ENCODE measurements around the gene NISCH.

Gene NISCH

GRCh38 chr3:52452126-52452525 lies 3.3 kb upstream of the NISCH start:
- TF ChIP-seq, protein P1, sequence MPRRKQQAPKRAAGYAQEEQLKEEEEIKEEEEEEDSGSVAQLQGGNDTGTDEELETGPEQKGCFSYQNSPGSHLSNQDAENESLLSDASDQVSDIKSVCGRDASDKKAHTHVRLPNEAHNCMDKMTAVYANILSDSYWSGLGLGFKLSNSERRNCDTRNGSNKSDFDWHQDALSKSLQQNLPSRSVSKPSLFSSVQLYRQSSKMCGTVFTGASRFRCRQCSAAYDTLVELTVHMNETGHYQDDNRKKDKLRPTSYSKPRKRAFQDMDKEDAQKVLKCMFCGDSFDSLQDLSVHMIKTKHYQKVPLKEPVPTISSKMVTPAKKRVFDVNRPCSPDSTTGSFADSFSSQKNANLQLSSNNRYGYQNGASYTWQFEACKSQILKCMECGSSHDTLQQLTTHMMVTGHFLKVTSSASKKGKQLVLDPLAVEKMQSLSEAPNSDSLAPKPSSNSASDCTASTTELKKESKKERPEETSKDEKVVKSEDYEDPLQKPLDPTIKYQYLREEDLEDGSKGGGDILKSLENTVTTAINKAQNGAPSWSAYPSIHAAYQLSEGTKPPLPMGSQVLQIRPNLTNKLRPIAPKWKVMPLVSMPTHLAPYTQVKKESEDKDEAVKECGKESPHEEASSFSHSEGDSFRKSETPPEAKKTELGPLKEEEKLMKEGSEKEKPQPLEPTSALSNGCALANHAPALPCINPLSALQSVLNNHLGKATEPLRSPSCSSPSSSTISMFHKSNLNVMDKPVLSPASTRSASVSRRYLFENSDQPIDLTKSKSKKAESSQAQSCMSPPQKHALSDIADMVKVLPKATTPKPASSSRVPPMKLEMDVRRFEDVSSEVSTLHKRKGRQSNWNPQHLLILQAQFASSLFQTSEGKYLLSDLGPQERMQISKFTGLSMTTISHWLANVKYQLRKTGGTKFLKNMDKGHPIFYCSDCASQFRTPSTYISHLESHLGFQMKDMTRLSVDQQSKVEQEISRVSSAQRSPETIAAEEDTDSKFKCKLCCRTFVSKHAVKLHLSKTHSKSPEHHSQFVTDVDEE (CRISPR knock-in tag; IDR thresholded peaks at IDR 0.05) = no peak
- TF ChIP-seq BACH2 (CRISPR knock-in tag; IDR thresholded peaks at IDR 0.05; ENCODE audit: borderline replicate concordance) (no peak), ARNTL (CRISPR knock-in tag; IDR thresholded peaks at IDR 0.05; ENCODE audit: borderline replicate concordance, low read depth) (no peak), TOX (CRISPR knock-in tag; IDR thresholded peaks at IDR 0.05; ENCODE audit: borderline replicate concordance) (no peak), ZFP3 (CRISPR knock-in tag; IDR thresholded peaks at IDR 0.05) (no peak), ZFP30 (CRISPR knock-in tag; IDR thresholded peaks at IDR 0.05) (no peak), GLIS3 (CRISPR knock-in tag; IDR thresholded peaks at IDR 0.05) (no peak), SNAI2 (CRISPR knock-in tag; IDR thresholded peaks at IDR 0.05) (no peak), ESRRG (CRISPR knock-in tag; IDR thresholded peaks at IDR 0.05) (no peak), ISL1 (CRISPR knock-in tag; IDR thresholded peaks at IDR 0.05) (no peak), CSDC2 (CRISPR knock-in tag; IDR thresholded peaks at IDR 0.05) (no peak), ZC3H10 (CRISPR knock-in tag; IDR thresholded peaks at IDR 0.05) (no peak), ZNF565 (CRISPR knock-in tag; conservative IDR thresholded peaks at IDR 0.05; ENCODE audit: low read depth) (no peak), CREB5 (CRISPR knock-in tag; IDR thresholded peaks at IDR 0.05; ENCODE audit: low read depth) (no peak), ZNF70 (CRISPR knock-in tag; IDR thresholded peaks at IDR 0.05) (no peak)
- TF ChIP-seq, protein P2, sequence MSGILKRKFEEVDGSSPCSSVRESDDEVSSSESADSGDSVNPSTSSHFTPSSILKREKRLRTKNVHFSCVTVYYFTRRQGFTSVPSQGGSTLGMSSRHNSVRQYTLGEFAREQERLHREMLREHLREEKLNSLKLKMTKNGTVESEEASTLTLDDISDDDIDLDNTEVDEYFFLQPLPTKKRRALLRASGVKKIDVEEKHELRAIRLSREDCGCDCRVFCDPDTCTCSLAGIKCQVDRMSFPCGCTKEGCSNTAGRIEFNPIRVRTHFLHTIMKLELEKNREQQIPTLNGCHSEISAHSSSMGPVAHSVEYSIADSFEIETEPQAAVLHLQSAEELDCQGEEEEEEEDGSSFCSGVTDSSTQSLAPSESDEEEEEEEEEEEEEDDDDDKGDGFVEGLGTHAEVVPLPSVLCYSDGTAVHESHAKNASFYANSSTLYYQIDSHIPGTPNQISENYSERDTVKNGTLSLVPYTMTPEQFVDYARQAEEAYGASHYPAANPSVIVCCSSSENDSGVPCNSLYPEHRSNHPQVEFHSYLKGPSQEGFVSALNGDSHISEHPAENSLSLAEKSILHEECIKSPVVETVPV (CRISPR knock-in tag; IDR thresholded peaks at IDR 0.05) = no peak
- TF ChIP-seq, protein P3, sequence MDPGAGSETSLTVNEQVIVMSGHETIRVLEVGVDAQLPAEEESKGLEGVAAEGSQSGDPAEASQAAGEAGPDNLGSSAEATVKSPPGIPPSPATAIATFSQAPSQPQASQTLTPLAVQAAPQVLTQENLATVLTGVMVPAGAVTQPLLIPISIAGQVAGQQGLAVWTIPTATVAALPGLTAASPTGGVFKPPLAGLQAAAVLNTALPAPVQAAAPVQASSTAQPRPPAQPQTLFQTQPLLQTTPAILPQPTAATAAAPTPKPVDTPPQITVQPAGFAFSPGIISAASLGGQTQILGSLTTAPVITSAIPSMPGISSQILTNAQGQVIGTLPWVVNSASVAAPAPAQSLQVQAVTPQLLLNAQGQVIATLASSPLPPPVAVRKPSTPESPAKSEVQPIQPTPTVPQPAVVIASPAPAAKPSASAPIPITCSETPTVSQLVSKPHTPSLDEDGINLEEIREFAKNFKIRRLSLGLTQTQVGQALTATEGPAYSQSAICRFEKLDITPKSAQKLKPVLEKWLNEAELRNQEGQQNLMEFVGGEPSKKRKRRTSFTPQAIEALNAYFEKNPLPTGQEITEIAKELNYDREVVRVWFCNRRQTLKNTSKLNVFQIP (CRISPR knock-in tag; IDR thresholded peaks at IDR 0.05; ENCODE audit: borderline replicate concordance, low read depth) = no peak
- no peak for ATAC-seq

DNA sequence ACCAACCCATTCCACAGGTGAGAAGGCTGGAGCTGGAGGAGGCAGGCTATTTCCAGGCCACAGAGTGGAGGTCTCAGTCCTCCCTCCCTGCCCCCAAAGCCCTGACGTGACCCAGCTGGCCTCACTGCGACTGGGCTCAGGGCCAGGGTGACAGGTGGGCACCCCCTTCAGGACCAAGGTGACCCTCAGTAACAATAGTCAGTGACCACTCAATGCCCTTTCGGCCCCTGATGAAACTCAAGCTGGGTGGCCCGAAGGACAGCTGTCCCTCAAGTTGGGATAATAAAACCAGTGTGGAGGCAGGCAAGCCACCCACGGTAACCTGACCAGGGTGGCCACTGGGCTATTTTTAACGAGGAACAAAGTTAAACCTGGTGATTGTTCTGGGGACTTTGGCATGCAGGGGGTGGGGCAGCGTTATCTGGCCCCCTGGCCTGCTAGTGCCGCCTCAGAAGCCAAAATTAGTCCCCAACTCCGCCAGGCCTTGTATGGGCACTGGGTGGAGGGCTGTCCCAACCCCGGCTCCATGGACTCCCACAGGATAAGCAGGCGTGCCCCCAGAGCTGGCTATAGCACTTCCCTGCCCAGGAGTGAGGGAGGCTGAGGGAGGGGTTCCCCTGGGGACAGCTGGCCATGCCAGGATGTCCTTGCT lies 2.7 kb upstream of the NISCH start:
- ATAC-seq = no peak
- TF ChIP-seq ZNF8 (CRISPR knock-in tag; IDR thresholded peaks at IDR 0.05) (no peak), GLIS3 (CRISPR knock-in tag; IDR thresholded peaks at IDR 0.05) (no peak), BACH2 (CRISPR knock-in tag; IDR thresholded peaks at IDR 0.05; ENCODE audit: borderline replicate concordance) (no peak), OSR1 (CRISPR knock-in tag; IDR thresholded peaks at IDR 0.05) (no peak)
- TF ChIP-seq, protein P3 (CRISPR knock-in tag; IDR thresholded peaks at IDR 0.05; ENCODE audit: borderline replicate concordance, low read depth) = no peak

DNA sequence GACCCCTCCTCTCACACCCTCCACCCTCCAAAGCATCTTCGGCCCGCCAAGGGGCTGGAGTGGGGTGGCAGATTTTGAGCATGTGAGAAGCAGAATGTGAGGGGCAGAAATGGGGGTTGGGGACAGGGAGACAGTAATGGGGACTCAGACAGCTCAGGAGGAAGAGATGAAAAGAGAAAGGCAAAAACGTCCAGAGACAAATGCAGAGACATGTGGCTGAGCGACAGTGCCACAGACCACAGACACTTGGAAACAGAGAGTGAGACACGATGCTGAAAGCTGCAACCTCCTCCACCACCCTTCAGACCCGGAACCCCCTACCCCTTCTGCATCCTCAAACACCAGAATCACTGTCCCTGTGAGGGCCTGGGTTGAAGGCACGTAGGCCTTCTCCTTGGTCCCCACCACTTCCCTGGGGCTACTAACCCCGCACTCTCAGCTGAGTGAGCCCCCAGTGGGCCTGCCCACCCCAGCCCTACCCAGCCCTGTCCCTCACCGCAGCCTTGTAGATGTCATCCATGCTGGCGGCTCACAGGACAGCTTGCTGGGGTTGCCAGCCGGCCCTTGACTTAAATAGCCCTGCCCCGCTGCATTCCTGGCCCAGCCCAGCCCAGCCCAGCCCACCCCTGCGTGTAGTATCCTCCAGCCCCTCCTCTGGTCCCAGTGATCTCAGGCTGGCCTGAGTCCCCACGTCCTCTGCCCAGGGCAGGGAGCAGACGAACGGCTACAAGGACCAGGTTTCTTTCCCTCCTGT lies 1.7 kb upstream of the NISCH start, which contains the start of gene TNNC1:
Gene TNNC1, minus strand, starts transcription at position 546 of the 754 bp plus-strand sequence. Its CDS starts 26 bp downstream, at position 520.
- ATAC-seq = no peak

More for the DNA sequence above, 1.7 kb upstream of the NISCH start, which contains the start of gene TNNC1:
- TF ChIP-seq, protein P1 (CRISPR knock-in tag; IDR thresholded peaks at IDR 0.05) = no peak
- no peak for TF ChIP-seq RARB (CRISPR knock-in tag; IDR thresholded peaks at IDR 0.05)

All from SK-N-SH treated with all-trans-retinoic acid at 6 μM for 48 hours (cell line).